Gastroesophageal sphincter (tissue), 3 donors: ENCODE results near the gene ABHD17C.

Experiments used
- CTCF ChIP-seq, 4 experiments: fragments of 200-600 bp in 2 of 4; fragments of 450-650 bp in 2 of 4; sonication (generic) in 1 of 4; IDR thresholded peaks; one replicate each; pipeline ENCODE4 v1.5.1; 2017 to 2019; ENCODE audit warnings: antibody characterized with exemption in 4 of 4, mild to moderate bottlenecking in 2 of 4, moderate library complexity in 2 of 4
- EP300 ChIP-seq: sonication (generic); formaldehyde crosslinking; IDR thresholded peaks from one replicate; pipeline ENCODE4 v1.6.1; 2017; ENCODE audit warnings: antibody characterized with exemption, mild to moderate bottlenecking

GRCh38 chr15:80710635-80711554, 15.8 kb downstream of the ABHD17C start:
- TF ChIP-seq CTCF (IDR thresholded peaks at IDR 0.05) (no peak), EP300 (no peak)
